ENCODE measurements around the gene CREB5. TPM values are rescaled to one million over a fixed set of nuclear protein-coding genes. Genes with fewer than 3 reads are reported as not detected.

The CREB5 gene
- total and polyA plus RNA-seq, 8 donors = 2.5 to 11.5 (median 3.6) TPM

- Histone ChIP-seq H3K4me1 (no peaks in the 10 kb centered on the region), H3K27ac (no peak overlapping the region), H3K27me3 (peaks cover 0 to 5% (median 0%) of the 10 kb centered on the region in 4 donors), H3K36me3 (no peaks in the 10 kb centered on the region), H3K4me3 (no peak overlapping the region), H3K9me3 (no peaks in the 10 kb centered on the region)
- intact Hi-C loops (cut with DNase I) = no loop called here
- TF ChIP-seq, protein P1, sequence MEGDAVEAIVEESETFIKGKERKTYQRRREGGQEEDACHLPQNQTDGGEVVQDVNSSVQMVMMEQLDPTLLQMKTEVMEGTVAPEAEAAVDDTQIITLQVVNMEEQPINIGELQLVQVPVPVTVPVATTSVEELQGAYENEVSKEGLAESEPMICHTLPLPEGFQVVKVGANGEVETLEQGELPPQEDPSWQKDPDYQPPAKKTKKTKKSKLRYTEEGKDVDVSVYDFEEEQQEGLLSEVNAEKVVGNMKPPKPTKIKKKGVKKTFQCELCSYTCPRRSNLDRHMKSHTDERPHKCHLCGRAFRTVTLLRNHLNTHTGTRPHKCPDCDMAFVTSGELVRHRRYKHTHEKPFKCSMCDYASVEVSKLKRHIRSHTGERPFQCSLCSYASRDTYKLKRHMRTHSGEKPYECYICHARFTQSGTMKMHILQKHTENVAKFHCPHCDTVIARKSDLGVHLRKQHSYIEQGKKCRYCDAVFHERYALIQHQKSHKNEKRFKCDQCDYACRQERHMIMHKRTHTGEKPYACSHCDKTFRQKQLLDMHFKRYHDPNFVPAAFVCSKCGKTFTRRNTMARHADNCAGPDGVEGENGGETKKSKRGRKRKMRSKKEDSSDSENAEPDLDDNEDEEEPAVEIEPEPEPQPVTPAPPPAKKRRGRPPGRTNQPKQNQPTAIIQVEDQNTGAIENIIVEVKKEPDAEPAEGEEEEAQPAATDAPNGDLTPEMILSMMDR (IDR thresholded peaks at IDR 0.05) = no peak
- DNase-seq (no peak), FAIRE-seq (no peak), ATAC-seq (no peak)
- WGBS, 2 donors = 79 to 89% methylated on average over 11 of the region's 11 CpGs
Measured at GRCh38 chr7:28507525-28508282, 95.4 kb downstream of the CREB5 start.

GRCh38 chr7:28509251-28510025, 97.1 kb downstream of the CREB5 start:
- no peaks in the 10 kb centered on the region for H3K4me1 ChIP-seq
- ATAC-seq (peak in 2 of 4 donors; percentile 34 to 71), FAIRE-seq (no peak), DNase-seq (no peak)
- peak overlapping the region in 1 of 4 donors; percentile 1 for H3K27ac ChIP-seq
- 75 to 81% methylated on average over 12 of the region's 12 CpGs for WGBS, 2 donors
- intact Hi-C loops (cut with DNase I) = no loop called here
- no peaks in the 10 kb centered on the region for H3K36me3 ChIP-seq
- no peaks in the 10 kb centered on the region for H3K9me3 ChIP-seq
- H3K27me3 ChIP-seq = peaks cover 0 to 10% (median 0%) of the 10 kb centered on the region in 4 donors
- no peak overlapping the region for H3K4me3 ChIP-seq
- TF ChIP-seq, protein P1 (IDR thresholded peaks at IDR 0.05) = no peak

DNA sequence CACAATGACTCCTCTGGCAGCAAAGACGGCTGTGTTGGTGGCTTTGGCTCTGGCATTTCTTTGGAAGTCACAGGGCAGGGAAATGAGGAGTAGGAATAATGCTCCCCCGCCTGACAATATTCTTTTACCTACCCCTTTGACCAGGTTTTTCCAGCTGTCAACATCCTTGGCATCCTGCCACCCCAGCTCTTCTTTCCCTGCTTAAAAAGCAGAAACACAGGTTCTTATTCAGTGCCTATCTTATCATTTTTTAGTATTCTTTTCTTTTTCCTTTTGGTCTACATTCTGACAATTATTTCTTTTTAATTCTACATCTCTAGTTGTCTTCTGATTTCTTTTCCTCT, 97.7 kb downstream of the CREB5 start:
- Histone ChIP-seq H3K4me3 (no peak overlapping the region), H3K9me3 (no peaks in the 10 kb centered on the region), H3K4me1 (no peaks in the 10 kb centered on the region), H3K27ac (no peak overlapping the region), H3K36me3 (no peaks in the 10 kb centered on the region), H3K27me3 (peaks cover 0 to 10% (median 0%) of the 10 kb centered on the region in 4 donors)
- TF ChIP-seq, protein P1 (IDR thresholded peaks at IDR 0.05) = no peak
- ATAC-seq (no peak), DNase-seq (no peak), FAIRE-seq (no peak)
- WGBS, 2 donors = 70 to 93% methylated on average over 2 of the region's 2 CpGs
- intact Hi-C loops (cut with DNase I) = no loop called here

DNA sequence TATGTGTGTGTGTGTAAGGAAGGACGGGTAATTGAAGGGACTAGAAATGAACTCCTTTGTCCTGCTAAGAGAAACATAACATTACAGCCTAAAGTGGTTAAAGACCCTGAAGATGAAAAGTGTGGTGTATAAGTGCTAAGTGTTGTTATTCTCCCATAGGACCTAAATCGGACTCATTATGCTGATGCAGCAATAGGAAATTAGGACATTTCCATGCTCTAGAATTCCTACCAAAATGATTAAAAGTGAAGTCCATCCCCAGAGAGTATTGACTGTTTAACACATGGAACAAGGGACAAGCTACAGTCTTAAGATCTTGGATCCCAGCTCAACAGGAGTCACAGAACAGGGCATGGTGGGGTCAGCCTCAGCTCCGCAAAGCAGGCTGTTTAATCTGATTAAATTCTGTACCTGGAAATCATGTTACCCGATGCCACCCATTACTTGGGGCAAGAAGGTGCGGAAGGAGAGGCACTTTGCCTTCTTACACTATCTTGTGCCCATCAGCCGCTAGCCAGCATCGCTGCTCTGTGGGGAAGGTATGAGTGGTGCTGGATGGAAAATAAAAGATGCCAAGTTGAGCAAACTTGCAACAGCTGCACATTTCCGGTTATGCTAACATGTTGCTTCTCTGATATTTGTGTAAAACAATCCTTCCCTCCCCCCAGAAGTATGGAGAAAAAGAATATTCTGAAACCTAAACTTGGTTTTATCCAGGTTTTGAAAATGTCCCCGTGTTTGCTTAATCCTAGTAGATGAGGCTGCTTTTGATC, 100.5 kb downstream of the CREB5 start:
- Histone ChIP-seq H3K27ac (no peak overlapping the region), H3K27me3 (peaks cover 0 to 10% (median 0%) of the 10 kb centered on the region in 4 donors), H3K4me3 (no peak overlapping the region), H3K36me3 (no peaks in the 10 kb centered on the region), H3K4me1 (no peaks in the 10 kb centered on the region), H3K9me3 (no peaks in the 10 kb centered on the region)
- 67 to 78% methylated on average over 9 of the region's 9 CpGs for WGBS, 2 donors
- ATAC-seq (no peak), DNase-seq (no peak), FAIRE-seq (no peak)
- TF ChIP-seq, protein P1 (IDR thresholded peaks at IDR 0.05) = no peak
- intact Hi-C loops (cut with DNase I) = no loop called here

Data from pancreas (tissue), 10 donors.